A673 (cell line): Measurements from ENCODE around the gene TNC. TPM values are rescaled to one million over a fixed set of nuclear protein-coding genes. Genes with fewer than 3 reads are reported as not detected.

Experiments used
- BruUV-seq: library from RNA; stranded (reverse); fragments of 400-500 nt; replicated peaks from 2 replicates; lab custom pipeline; 2021; lab: Mats Ljungman, UMichigan
- CTCF ChIA-PET: fragments of 300-600 bp; sonication (Branson Sonifier 250); formaldehyde crosslinking; loops from one replicate; lab custom pipeline; 2022; ENCODE audit warnings: antibody characterized with exemption; lab: Charles Lee
- POLR2A ChIA-PET: fragments of 300-600 bp; sonication (Branson Sonifier 250); formaldehyde crosslinking; loops from one replicate; lab custom pipeline; 2022; ENCODE audit warnings: antibody characterized with exemption; ENCODE audit not compliant: low non-redundant PET; lab: Charles Lee
- DNase-seq: peaks from one replicate; pipeline ENCODE4 v3.0.0-alpha.2; 2015; ENCODE audit warnings: low spot score
- H3K27ac ChIP-seq: fragments of 200-600 bp; sonication (generic); 2 replicates; pipeline ENCODE4 v1.5.1; 2016; ENCODE audit warnings: mixed run types, low read depth, mild to moderate bottlenecking, mixed read lengths, antibody characterized with exemption, low read length; ENCODE audit not compliant: poor library complexity, severe bottlenecking
- H3K27me3 ChIP-seq: fragments of 200-600 bp; sonication (generic); replicated peaks from 2 replicates; pipeline ENCODE4 v1.6.1; 2017; ENCODE audit warnings: mixed run types, low read depth, mild to moderate bottlenecking, mixed read lengths, antibody characterized with exemption, low read length; ENCODE audit not compliant: insufficient read depth, poor library complexity
- H3K36me3 ChIP-seq: fragments of 200-600 bp; sonication (generic); 2 replicates; pipeline ENCODE4 v1.6.1; 2016; ENCODE audit warnings: mixed run types, mild to moderate bottlenecking, mixed read lengths, antibody characterized with exemption, low read length; ENCODE audit not compliant: insufficient read depth, poor library complexity, severe bottlenecking
- H3K4me1 ChIP-seq: fragments of 200-600 bp; sonication (generic); 2 replicates; pipeline ENCODE4 v1.6.1; 2017; ENCODE audit warnings: mixed run types, mild to moderate bottlenecking, mixed read lengths, antibody characterized with exemption, low read length; ENCODE audit not compliant: insufficient read depth, poor library complexity, severe bottlenecking
- H3K4me3 ChIP-seq: fragments of 200-600 bp; sonication (generic); 2 replicates; pipeline ENCODE4 v1.5.1; 2016; ENCODE audit warnings: low read depth, mixed run types, mild to moderate bottlenecking, mixed read lengths, low read length; ENCODE audit not compliant: poor library complexity, severe bottlenecking
- H3K9me3 ChIP-seq: fragments of 200-600 bp; sonication (generic); 2 replicates; pipeline ENCODE4 v1.6.1; 2016; ENCODE audit warnings: mixed run types, low read depth, mild to moderate bottlenecking, mixed read lengths, antibody characterized with exemption, low read length; ENCODE audit not compliant: poor library complexity, severe bottlenecking
- EZH2 ChIP-seq: fragments of 200-600 bp; sonication (generic); IDR thresholded peaks from 2 replicates; pipeline ENCODE4 v1.6.1; 2017; ENCODE audit warnings: borderline replicate concordance, low read depth, mild to moderate bottlenecking, mixed read lengths, antibody characterized with exemption, low read length; ENCODE audit not compliant: poor library complexity, severe bottlenecking
- intact Hi-C: fragments of 100-400 bp; cut with micrococcal nuclease; formaldehyde crosslinking; loops from one replicate; pipeline ENCODE4 v1.10.0; 2022; ENCODE audit not compliant: unreplicated experiment
- total RNA-seq: library from RNA; stranded (reverse); gene quantifications from 2 replicates; pipeline ENCODE4 v1.2.3, GENCODE V29; 2021
- TF ChIP-seq, protein P1 (sequence below): fragments of 300-800, 200-600 bp; sonication (generic); conservative IDR thresholded peaks from 2 replicates; pipeline ENCODE4 v1.5.1; 2017; ENCODE audit warnings: low read depth, mild to moderate bottlenecking, antibody characterized with exemption, low read length, moderate library complexity, mixed read lengths

TNC gene
- total RNA-seq, 1 experiment from 2014 or later, result 202 TPM

DNA sequence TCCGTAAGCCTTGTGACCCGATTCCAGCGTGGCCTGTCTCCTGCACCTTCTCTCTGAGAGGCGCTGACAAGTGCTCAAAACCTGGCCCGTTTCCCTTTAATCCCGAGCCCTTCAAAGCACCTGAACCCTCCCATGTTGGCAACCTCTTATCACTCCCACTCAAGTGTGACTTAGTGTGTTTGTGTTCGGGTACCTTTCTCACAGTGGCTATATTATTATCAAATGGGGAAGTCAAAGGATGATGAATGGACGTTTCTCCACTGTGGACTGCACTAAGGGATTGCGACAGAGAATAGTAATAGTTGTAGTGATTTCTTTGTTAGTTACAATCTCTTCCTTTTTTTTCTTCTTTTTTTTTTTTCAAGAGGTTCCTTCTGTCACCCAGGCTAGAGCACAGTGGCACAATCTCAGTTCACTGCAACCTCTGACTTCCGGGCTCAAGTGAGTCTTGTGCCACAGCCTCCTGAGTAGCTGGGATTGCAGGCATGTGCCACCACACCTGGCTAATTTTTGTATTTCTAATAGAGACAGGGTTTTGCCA lies 122.2 kb downstream of the TNC start:
- Histone ChIP-seq H3K4me3 (no peak overlapping the region), H3K4me1 (no peaks in the 10 kb centered on the region), H3K9me3 (no peaks in the 10 kb centered on the region), H3K36me3 (no peaks in the 10 kb centered on the region), H3K27ac (no peak overlapping the region), H3K27me3 (no peaks in the 10 kb centered on the region)
- DNase-seq, result no peak
- POLR2A ChIA-PET, result no interaction called here
- intact Hi-C loops, result no loop called here
- TF ChIP-seq EZH2, result no peak
- TF ChIP-seq, protein P1, sequence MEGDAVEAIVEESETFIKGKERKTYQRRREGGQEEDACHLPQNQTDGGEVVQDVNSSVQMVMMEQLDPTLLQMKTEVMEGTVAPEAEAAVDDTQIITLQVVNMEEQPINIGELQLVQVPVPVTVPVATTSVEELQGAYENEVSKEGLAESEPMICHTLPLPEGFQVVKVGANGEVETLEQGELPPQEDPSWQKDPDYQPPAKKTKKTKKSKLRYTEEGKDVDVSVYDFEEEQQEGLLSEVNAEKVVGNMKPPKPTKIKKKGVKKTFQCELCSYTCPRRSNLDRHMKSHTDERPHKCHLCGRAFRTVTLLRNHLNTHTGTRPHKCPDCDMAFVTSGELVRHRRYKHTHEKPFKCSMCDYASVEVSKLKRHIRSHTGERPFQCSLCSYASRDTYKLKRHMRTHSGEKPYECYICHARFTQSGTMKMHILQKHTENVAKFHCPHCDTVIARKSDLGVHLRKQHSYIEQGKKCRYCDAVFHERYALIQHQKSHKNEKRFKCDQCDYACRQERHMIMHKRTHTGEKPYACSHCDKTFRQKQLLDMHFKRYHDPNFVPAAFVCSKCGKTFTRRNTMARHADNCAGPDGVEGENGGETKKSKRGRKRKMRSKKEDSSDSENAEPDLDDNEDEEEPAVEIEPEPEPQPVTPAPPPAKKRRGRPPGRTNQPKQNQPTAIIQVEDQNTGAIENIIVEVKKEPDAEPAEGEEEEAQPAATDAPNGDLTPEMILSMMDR, result no peak
- CTCF ChIA-PET, result no interaction called here
- no TSS peak for BruUV-seq

- no peaks in the 10 kb centered on the region for H3K4me1 ChIP-seq
- TF ChIP-seq EZH2, result no peak
- TF ChIP-seq, protein P1, result no peak
- no peaks in the 10 kb centered on the region for H3K9me3 ChIP-seq
- intact Hi-C loops, result no loop called here
- BruUV-seq, result no TSS peak
- no peaks in the 10 kb centered on the region for H3K27me3 ChIP-seq
- no peak overlapping the region for H3K4me3 ChIP-seq
- ChIA-PET CTCF (no interaction called here), POLR2A (no interaction called here)
- DNase-seq, result no peak
- no peak overlapping the region for H3K27ac ChIP-seq
- no peaks in the 10 kb centered on the region for H3K36me3 ChIP-seq
Measured at GRCh38 chr9:114994768-114995167, 123.2 kb downstream of the TNC start.

- Histone ChIP-seq H3K4me3 (no peak overlapping the region), H3K9me3 (no peaks in the 10 kb centered on the region), H3K36me3 (no peaks in the 10 kb centered on the region), H3K27ac (no peak overlapping the region), H3K27me3 (no peaks in the 10 kb centered on the region), H3K4me1 (no peaks in the 10 kb centered on the region)
- BruUV-seq, result no TSS peak
- CTCF ChIA-PET, result no interaction called here
- no peak for DNase-seq
- intact Hi-C loops, result no loop called here
- no peak for TF ChIP-seq EZH2
- TF ChIP-seq, protein P1, result no peak
- POLR2A ChIA-PET, result no interaction called here
Measured at GRCh38 chr9:114991861-114992260, 126.1 kb downstream of the TNC start.
